Neural progenitor cell (in vitro differentiated cells): ENCODE measurements around the gene CRYGN. TPM values are rescaled to one million over a fixed set of nuclear protein-coding genes. Genes with fewer than 3 reads are reported as not detected.
A peak's percentile ranks its signal among the peaks of the same experiment; 100 is the strongest.

Experiments used
- DNase-seq: peaks from one replicate; pipeline ENCODE4 v3.0.0-alpha.2; 2016; ENCODE audit warnings: low spot score
- H2AFZ ChIP-seq: fragments of 200-600 bp; sonication (generic); replicated peaks from 2 replicates; pipeline ENCODE4 v1.6.1; 2016; ENCODE audit warnings: antibody characterized with exemption
- H3F3A ChIP-seq: fragments of 200-600 bp; sonication (generic); 2 replicates; pipeline ENCODE4 v1.6.1; 2016; ENCODE audit warnings: antibody characterized with exemption, low read depth
- H3K27ac ChIP-seq: fragments of 200-600 bp; sonication (generic); 2 replicates; pipeline ENCODE4 v1.5.1; 2016; ENCODE audit warnings: mild to moderate bottlenecking
- H3K27me3 ChIP-seq: fragments of 200-600 bp; sonication (generic); 2 replicates; pipeline ENCODE4 v1.6.1; 2016; ENCODE audit warnings: mild to moderate bottlenecking, moderate library complexity
- H3K36me3 ChIP-seq: fragments of 200-600 bp; sonication (generic); 2 replicates; pipeline ENCODE4 v1.5.1; 2016
- H3K4me1 ChIP-seq: fragments of 200-600 bp; sonication (generic); 2 replicates; pipeline ENCODE4 v1.6.1; 2016; ENCODE audit warnings: mixed run types
- H3K4me2 ChIP-seq: fragments of 200-600 bp; sonication (generic); 2 replicates; pipeline ENCODE4 v1.6.1; 2016
- H3K4me3 ChIP-seq: fragments of 200-600 bp; sonication (generic); 2 replicates; pipeline ENCODE4 v1.5.1; 2016
- H3K79me2 ChIP-seq: fragments of 200-600 bp; sonication (generic); 2 replicates; pipeline ENCODE4 v1.6.1; 2016; ENCODE audit warnings: low read depth
- H3K9ac ChIP-seq: fragments of 200-600 bp; sonication (generic); 2 replicates; pipeline ENCODE4 v1.6.1; 2016
- H3K9me3 ChIP-seq: fragments of 200-600 bp; sonication (generic); 2 replicates; pipeline ENCODE4 v1.5.1; 2016; ENCODE audit warnings: low read depth
- H4K20me1 ChIP-seq: fragments of 200-600 bp; sonication (generic); 2 replicates; pipeline ENCODE4 v1.6.1; 2016; ENCODE audit warnings: low read depth
- H3K27ac Mint-ChIP-seq: 3 replicates; pipeline ENCODE4 v1.8.0; 2021; ENCODE audit warnings: mixed read lengths
- H3K27me3 Mint-ChIP-seq: 2 replicates; pipeline ENCODE4 v1.8.0; 2022; ENCODE audit warnings: low read depth, mild to moderate bottlenecking, inconsistent platforms, moderate library complexity, mixed read lengths; ENCODE audit not compliant: insufficient read depth
- H3K36me3 Mint-ChIP-seq: 3 replicates; pipeline ENCODE4 v1.8.0; 2021; ENCODE audit warnings: mixed read lengths
- H3K4me1 Mint-ChIP-seq: 3 replicates; pipeline ENCODE4 v1.8.0; 2021; ENCODE audit warnings: mixed read lengths
- H3K4me3 Mint-ChIP-seq: 3 replicates; pipeline ENCODE4 v1.8.0; 2021; ENCODE audit warnings: mild to moderate bottlenecking, moderate library complexity, mixed read lengths
- H3K9me3 Mint-ChIP-seq: 3 replicates; pipeline ENCODE4 v1.8.0; 2020; ENCODE audit warnings: mixed read lengths
- EZH2 ChIP-seq: fragments of 200-600 bp; sonication (generic); IDR thresholded peaks from 2 replicates; pipeline ENCODE4 v1.6.1; 2017; ENCODE audit warnings: antibody characterized with exemption, mild to moderate bottlenecking, moderate library complexity
- EZH2phosphoT487 ChIP-seq: fragments of 200-600 bp; sonication (generic); IDR thresholded peaks from 2 replicates; pipeline ENCODE4 v1.6.1; 2017; ENCODE audit warnings: antibody characterized with exemption
- total RNA-seq: library from RNA; depleted of rRNA; stranded (reverse); fragments of >200 nt; gene quantifications from 2 replicates; pipeline ENCODE4 v1.2.3, GENCODE V29; 2015; ENCODE audit warnings: low replicate concordance
- TF ChIP-seq, protein P1 (sequence below): fragments of 200-600 bp; sonication (generic); IDR thresholded peaks from 2 replicates; pipeline ENCODE4 v1.5.1; 2017; ENCODE audit warnings: antibody characterized with exemption, mild to moderate bottlenecking

Gene CRYGN
- total RNA-seq, 1 donor from 2014 or later: not detected

DNA sequence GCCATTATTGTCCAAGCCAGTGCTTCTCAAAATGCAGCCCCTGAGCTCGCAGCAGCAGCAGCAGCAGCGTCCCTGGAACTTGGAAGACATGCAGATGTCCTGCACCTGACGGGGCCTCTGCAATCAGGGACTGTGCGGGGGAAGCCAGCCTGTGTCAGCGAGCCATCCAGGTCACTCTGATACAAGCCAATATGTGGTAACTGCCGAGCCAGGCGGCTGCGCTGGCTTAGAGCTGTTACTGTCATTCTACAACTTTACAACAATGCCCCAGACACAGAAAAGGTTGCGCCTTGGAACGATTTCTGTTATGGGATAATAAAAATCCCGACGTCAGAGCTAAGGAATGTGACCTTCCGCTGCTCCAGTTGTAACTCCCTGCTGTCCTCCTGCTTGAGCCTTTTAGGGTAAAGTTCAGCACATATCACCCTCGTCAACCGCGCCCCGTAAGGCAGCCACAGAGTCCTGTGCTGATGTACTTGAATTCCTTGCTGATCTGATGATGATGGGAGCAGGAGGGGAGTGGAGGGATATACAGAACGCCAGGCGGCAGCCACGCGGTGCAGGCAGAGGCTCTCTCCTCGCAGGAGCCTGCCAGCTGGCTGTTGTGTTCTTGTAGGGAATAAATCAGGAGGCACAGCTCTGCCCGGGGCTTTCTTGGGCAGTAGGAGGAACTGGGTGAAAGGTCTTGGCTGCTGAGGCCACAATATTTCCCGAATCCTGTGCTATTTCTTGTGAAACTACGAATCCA is 20.0 kb upstream of the CRYGN start:
- Histone ChIP-seq H3K27me3 (no peaks in the 10 kb centered on the region), H4K20me1 (no peaks in the 10 kb centered on the region), H3K27ac (no peak overlapping the region), H3F3A (peaks cover 24% of the 10 kb centered on the region), H3K79me2 (no peaks in the 10 kb centered on the region), H3K4me1 (peaks cover 19% of the 10 kb centered on the region), H3K4me2 (peak overlapping the region; percentile 50), H3K4me3 (no peak overlapping the region), H3K9ac (no peak overlapping the region), H3K36me3 (no peaks in the 10 kb centered on the region), H2AFZ (no peak overlapping the region), H3K9me3 (peaks cover 3% of the 10 kb centered on the region)
- H3K4me3 Mint-ChIP-seq: peak overlapping the region; percentile 73
- peaks cover 25% of the 10 kb centered on the region for H3K4me1 Mint-ChIP-seq
- peaks cover 29% of the 10 kb centered on the region for H3K36me3 Mint-ChIP-seq
- TF ChIP-seq EZH2: no peak
- TF ChIP-seq, protein P1, sequence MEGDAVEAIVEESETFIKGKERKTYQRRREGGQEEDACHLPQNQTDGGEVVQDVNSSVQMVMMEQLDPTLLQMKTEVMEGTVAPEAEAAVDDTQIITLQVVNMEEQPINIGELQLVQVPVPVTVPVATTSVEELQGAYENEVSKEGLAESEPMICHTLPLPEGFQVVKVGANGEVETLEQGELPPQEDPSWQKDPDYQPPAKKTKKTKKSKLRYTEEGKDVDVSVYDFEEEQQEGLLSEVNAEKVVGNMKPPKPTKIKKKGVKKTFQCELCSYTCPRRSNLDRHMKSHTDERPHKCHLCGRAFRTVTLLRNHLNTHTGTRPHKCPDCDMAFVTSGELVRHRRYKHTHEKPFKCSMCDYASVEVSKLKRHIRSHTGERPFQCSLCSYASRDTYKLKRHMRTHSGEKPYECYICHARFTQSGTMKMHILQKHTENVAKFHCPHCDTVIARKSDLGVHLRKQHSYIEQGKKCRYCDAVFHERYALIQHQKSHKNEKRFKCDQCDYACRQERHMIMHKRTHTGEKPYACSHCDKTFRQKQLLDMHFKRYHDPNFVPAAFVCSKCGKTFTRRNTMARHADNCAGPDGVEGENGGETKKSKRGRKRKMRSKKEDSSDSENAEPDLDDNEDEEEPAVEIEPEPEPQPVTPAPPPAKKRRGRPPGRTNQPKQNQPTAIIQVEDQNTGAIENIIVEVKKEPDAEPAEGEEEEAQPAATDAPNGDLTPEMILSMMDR: peak; percentile 3
- H3K27ac Mint-ChIP-seq: peak overlapping the region; percentile 87
- H3K27me3 Mint-ChIP-seq: peaks cover 15% of the 10 kb centered on the region
- peaks cover 35% of the 10 kb centered on the region for H3K9me3 Mint-ChIP-seq
- peak; percentile 57 for DNase-seq

DNA sequence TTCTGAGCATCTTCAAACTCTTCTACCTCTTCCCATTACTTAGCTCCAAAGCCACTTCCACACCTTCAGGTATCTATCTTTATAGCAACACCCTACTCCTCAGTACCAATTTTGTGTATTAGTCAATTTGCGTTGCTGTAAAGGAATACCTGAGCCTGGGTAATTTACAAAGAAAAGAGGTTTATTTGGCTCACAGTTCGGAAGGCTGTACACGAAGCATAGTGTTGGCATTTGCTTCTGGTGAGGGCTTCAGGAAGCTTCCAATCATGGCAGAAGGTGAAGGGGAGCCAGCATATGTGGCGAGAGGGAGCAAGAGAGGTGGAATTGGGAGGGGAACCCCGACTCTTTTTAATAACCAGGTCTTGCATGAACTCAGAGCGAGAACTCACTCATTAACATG is 17.6 kb upstream of the CRYGN start:
- H3K9ac ChIP-seq: no peak overlapping the region
- H3K4me3 ChIP-seq: no peak overlapping the region
- no peak overlapping the region for H3K4me2 ChIP-seq
- H3K9me3 Mint-ChIP-seq: peaks cover 17% of the 10 kb centered on the region
- no peaks in the 10 kb centered on the region for H3K9me3 ChIP-seq
- no peak overlapping the region for H2AFZ ChIP-seq
- H3F3A ChIP-seq: peaks cover 16% of the 10 kb centered on the region
- no peaks in the 10 kb centered on the region for H4K20me1 ChIP-seq
- H3K4me1 Mint-ChIP-seq: peaks cover 33% of the 10 kb centered on the region
- peaks cover 9% of the 10 kb centered on the region for H3K36me3 Mint-ChIP-seq
- H3K27me3 ChIP-seq: no peaks in the 10 kb centered on the region
- H3K79me2 ChIP-seq: no peaks in the 10 kb centered on the region
- H3K36me3 ChIP-seq: no peaks in the 10 kb centered on the region
- TF ChIP-seq, protein P1: no peak
- TF ChIP-seq EZH2: no peak
- TF ChIP-seq EZH2phosphoT487: no peak
- peaks cover 25% of the 10 kb centered on the region for H3K4me1 ChIP-seq
- H3K27ac ChIP-seq: no peak overlapping the region
- no peak overlapping the region for H3K27ac Mint-ChIP-seq
- H3K4me3 Mint-ChIP-seq: peak overlapping the region; percentile 19
- no peak for DNase-seq
- H3K27me3 Mint-ChIP-seq: peaks cover 10% of the 10 kb centered on the region

DNA sequence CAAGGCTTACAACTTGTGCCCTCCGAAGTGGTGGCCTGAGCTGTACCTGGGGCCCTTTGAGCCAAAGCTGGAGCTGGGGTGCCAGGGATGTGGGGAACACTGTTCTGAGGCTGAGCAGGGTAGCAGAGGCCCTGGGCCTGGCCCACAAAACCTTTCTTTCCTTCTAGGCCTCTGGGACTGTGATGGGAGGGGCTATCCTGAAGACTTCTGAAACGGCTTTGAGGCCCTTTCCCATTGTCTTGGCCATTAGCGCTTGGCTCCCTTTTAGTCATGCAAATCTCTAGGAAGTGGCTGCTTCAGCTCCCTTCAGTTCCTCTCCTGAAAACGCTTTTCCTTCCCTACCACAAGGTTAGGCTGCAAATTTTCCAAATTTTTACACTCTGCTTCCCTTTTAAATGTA is 16.8 kb upstream of the CRYGN start:
- no peak overlapping the region for H2AFZ ChIP-seq
- Mint-ChIP-seq H3K4me1 (peaks cover 36% of the 10 kb centered on the region), H3K27me3 (peaks cover 9% of the 10 kb centered on the region), H3K27ac (no peak overlapping the region), H3K4me3 (no peak overlapping the region), H3K36me3 (peaks cover 4% of the 10 kb centered on the region), H3K9me3 (peaks cover 12% of the 10 kb centered on the region)
- H3K27me3 ChIP-seq: no peaks in the 10 kb centered on the region
- H3K36me3 ChIP-seq: no peaks in the 10 kb centered on the region
- H3K9ac ChIP-seq: no peak overlapping the region
- H3K4me2 ChIP-seq: no peak overlapping the region
- H3K4me1 ChIP-seq: peaks cover 25% of the 10 kb centered on the region
- H3K9me3 ChIP-seq: no peaks in the 10 kb centered on the region
- H3K4me3 ChIP-seq: no peak overlapping the region
- peak; percentile 57 for DNase-seq
- peaks cover 12% of the 10 kb centered on the region for H3F3A ChIP-seq
- no peaks in the 10 kb centered on the region for H4K20me1 ChIP-seq
- no peak for TF ChIP-seq EZH2
- no peak for TF ChIP-seq EZH2phosphoT487
- TF ChIP-seq, protein P1: no peak
- H3K79me2 ChIP-seq: no peaks in the 10 kb centered on the region
- H3K27ac ChIP-seq: no peak overlapping the region
